ENCODE measurements around the gene NTSR1. TPM values are rescaled to one million over a fixed set of nuclear protein-coding genes. Genes with fewer than 3 reads are reported as not detected.
A peak's percentile ranks its signal among the peaks of the same experiment; 100 is the strongest.

NTSR1 gene
- total RNA-seq, 4 donors from 2014 or later, result 0.67 TPM; not detected in 3

GRCh38 chr20:62795023-62795761 lies 86.6 kb downstream of the NTSR1 start:
- Histone ChIP-seq H3K27me3 (no peaks in the 10 kb centered on the region), H3K9me3 (no peaks in the 10 kb centered on the region), H3K4me3 (replicated peaks in 1 of 3) (peak overlapping the region; percentile 45 to 74 (median 50)), H3K27ac (peak overlapping the region; percentile 29 to 94 (median 70)), H3K36me3 (peaks cover 11 to 15% of the 10 kb centered on the region in 2 donors), H3K4me1 (peaks cover 16 to 25% of the 10 kb centered on the region in 2 donors)
- intact Hi-C loops (cut with DNase I), result no loop called here
- peak; percentile 55 to 63 for DNase-seq
- TF ChIP-seq, protein P1, sequence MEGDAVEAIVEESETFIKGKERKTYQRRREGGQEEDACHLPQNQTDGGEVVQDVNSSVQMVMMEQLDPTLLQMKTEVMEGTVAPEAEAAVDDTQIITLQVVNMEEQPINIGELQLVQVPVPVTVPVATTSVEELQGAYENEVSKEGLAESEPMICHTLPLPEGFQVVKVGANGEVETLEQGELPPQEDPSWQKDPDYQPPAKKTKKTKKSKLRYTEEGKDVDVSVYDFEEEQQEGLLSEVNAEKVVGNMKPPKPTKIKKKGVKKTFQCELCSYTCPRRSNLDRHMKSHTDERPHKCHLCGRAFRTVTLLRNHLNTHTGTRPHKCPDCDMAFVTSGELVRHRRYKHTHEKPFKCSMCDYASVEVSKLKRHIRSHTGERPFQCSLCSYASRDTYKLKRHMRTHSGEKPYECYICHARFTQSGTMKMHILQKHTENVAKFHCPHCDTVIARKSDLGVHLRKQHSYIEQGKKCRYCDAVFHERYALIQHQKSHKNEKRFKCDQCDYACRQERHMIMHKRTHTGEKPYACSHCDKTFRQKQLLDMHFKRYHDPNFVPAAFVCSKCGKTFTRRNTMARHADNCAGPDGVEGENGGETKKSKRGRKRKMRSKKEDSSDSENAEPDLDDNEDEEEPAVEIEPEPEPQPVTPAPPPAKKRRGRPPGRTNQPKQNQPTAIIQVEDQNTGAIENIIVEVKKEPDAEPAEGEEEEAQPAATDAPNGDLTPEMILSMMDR (IDR thresholded peaks at IDR 0.05), result no peak
- TF ChIP-seq POLR2A (IDR thresholded peaks at IDR 0.05), result no peak
- WGBS, 2 donors, result 0% methylated on average over 26 to 65 of the region's 68 CpGs

- DNase-seq, result no peak
- H3K4me3 ChIP-seq (replicated peaks in 1 of 3), result peak overlapping the region in 1 of 3 donors; percentile 55
- peaks cover 17 to 19% of the 10 kb centered on the region in 2 donors for H3K36me3 ChIP-seq
- TF ChIP-seq, protein P1 (IDR thresholded peaks at IDR 0.05), result no peak
- no peak for TF ChIP-seq POLR2A (IDR thresholded peaks at IDR 0.05)
- intact Hi-C loops (cut with DNase I), result no loop called here
- 42 to 45% methylated on average over 6 to 18 of the region's 53 CpGs for WGBS, 2 donors
- H3K4me1 ChIP-seq, result peaks cover 16 to 22% of the 10 kb centered on the region in 2 donors
- no peaks in the 10 kb centered on the region for H3K9me3 ChIP-seq
- peak overlapping the region; percentile 49 to 83 (median 75) for H3K27ac ChIP-seq
- no peaks in the 10 kb centered on the region for H3K27me3 ChIP-seq
These were observed 88.3 kb downstream of the NTSR1 start for GRCh38 chr20:62796699-62797491.

- Histone ChIP-seq H3K36me3 (peaks cover 17 to 19% of the 10 kb centered on the region in 2 donors), H3K9me3 (no peaks in the 10 kb centered on the region), H3K27me3 (no peaks in the 10 kb centered on the region), H3K27ac (no peak overlapping the region), H3K4me3 (replicated peaks in 1 of 3) (no peak overlapping the region), H3K4me1 (peaks cover 16 to 22% of the 10 kb centered on the region in 2 donors)
- intact Hi-C loops (cut with DNase I), result no loop called here
- no peak for DNase-seq
- no peak for TF ChIP-seq POLR2A (IDR thresholded peaks at IDR 0.05)
- TF ChIP-seq, protein P1 (IDR thresholded peaks at IDR 0.05), result no peak
- WGBS, 2 donors, result 88 to 89% methylated on average over 21 to 23 of the region's 26 CpGs
These were observed 89.3 kb downstream of the NTSR1 start for GRCh38 chr20:62797671-62798532.

DNA sequence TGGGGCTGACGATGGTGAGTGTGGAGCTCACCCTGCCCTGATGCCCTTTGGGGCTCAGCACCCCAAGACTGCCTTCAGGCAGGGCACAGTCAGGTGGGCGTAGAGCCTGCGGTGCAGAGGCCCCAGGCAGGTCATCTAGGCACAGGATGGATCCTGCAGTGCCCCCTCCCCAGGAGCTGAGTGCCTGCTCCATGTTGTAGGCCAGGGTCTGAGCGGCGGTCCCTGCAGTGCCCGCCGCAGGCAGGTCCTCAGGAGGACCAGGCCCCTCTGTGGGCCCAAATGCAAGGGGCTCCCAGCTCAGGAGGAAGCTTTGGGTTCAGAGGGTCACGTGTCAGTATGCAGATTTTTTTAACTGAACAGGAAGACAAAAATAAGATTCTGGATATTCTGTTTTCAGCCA lies 90.4 kb downstream of the NTSR1 start:
- DNase-seq, result no peak
- TF ChIP-seq, protein P1 (IDR thresholded peaks at IDR 0.05), result no peak
- TF ChIP-seq POLR2A (IDR thresholded peaks at IDR 0.05), result no peak
- intact Hi-C loops (cut with DNase I), result no loop called here
- Histone ChIP-seq H3K4me1 (peaks cover 12 to 13% of the 10 kb centered on the region in 2 donors), H3K27ac (no peak overlapping the region), H3K27me3 (no peaks in the 10 kb centered on the region), H3K9me3 (no peaks in the 10 kb centered on the region), H3K36me3 (peaks cover 17 to 19% of the 10 kb centered on the region in 2 donors), H3K4me3 (replicated peaks in 1 of 3) (no peak overlapping the region)
- WGBS, 2 donors, result 92 to 96% methylated on average over 8 of the region's 8 CpGs
